BLaER1 treated with 17β-estradiol and CSF1 and Interleukin-3, amounts not matched to agents 10 nM and 100 nM (cell line): ENCODE measurements around the gene DCDC2.

ENCODE experiments used
- H3K27ac ChIP-seq, 11 experiments: shearing (Covaris generic); formaldehyde crosslinking; 2 replicates each; pipeline ENCODE4 v1.8.1; 2022
- H3K27me3 ChIP-seq, 11 experiments: shearing (Covaris generic); formaldehyde crosslinking; 2 replicates each; pipeline ENCODE4 v1.8.1; 2022
- H3K36me3 ChIP-seq, 11 experiments: shearing (Covaris generic); formaldehyde crosslinking; 2 replicates each; pipeline ENCODE4 v1.8.1; 2022
- H3K4me1 ChIP-seq, 10 experiments: shearing (Covaris generic); formaldehyde crosslinking; 2 replicates each; pipeline ENCODE4 v1.8.1; 2022
- H3K4me2 ChIP-seq, 11 experiments: shearing (Covaris generic); formaldehyde crosslinking; 2 replicates each; pipeline ENCODE4 v1.8.1; 2022
- H3K4me3 ChIP-seq, 10 experiments: shearing (Covaris generic); formaldehyde crosslinking; 2 replicates each; pipeline ENCODE4 v1.8.1; 2022
- H3K9ac ChIP-seq, 11 experiments: shearing (Covaris generic); formaldehyde crosslinking; 2 replicates each; pipeline ENCODE4 v1.8.1; 2022
- H3K9me3 ChIP-seq, 11 experiments: shearing (Covaris generic); formaldehyde crosslinking; replicated peaks in 1 of 11; 2 replicates each; pipeline ENCODE4 v1.8.1; 2022
- H4K20me1 ChIP-seq, 11 experiments: shearing (Covaris generic); formaldehyde crosslinking; 2 replicates each; pipeline ENCODE4 v1.8.1; 2022
- Cebpa-rat ChIP-seq, 11 experiments: shearing (Covaris generic); IDR thresholded peaks; 2 replicates each; pipeline ENCODE4 v1.8.1; 2022

Gene DCDC2

GRCh38 chr6:24195836-24196597, 161.8 kb downstream of the DCDC2 start:
- Histone ChIP-seq H3K27ac (no peak overlapping the region), H3K4me1 (no peaks in the 10 kb centered on the region), H3K4me2 (no peak overlapping the region), H3K4me3 (no peak overlapping the region), H3K9ac (no peak overlapping the region), H3K9me3 (peaks cover 0 to 9% (median 0%) of the 10 kb centered on the region in 11 experiments; a peak in 3 of 22 replicates), H3K27me3 (no peaks in the 10 kb centered on the region), H3K36me3 (no peaks in the 10 kb centered on the region), H4K20me1 (no peaks in the 10 kb centered on the region)
- TF ChIP-seq Cebpa-rat (IDR thresholded peaks at IDR 0.05) = no peak

GRCh38 chr6:24194978-24195700, 162.7 kb downstream of the DCDC2 start:
- no peak overlapping the region for H3K4me3 ChIP-seq
- no peaks in the 10 kb centered on the region for H3K4me1 ChIP-seq
- H3K27ac ChIP-seq = no peak overlapping the region
- no peaks in the 10 kb centered on the region for H4K20me1 ChIP-seq
- peaks cover 0 to 9% (median 0%) of the 10 kb centered on the region in 11 experiments; a peak in 3 of 22 replicates for H3K9me3 ChIP-seq
- TF ChIP-seq Cebpa-rat (IDR thresholded peaks at IDR 0.05) = no peak
- H3K4me2 ChIP-seq = no peak overlapping the region
- no peaks in the 10 kb centered on the region for H3K27me3 ChIP-seq
- no peak overlapping the region for H3K9ac ChIP-seq
- no peaks in the 10 kb centered on the region for H3K36me3 ChIP-seq

GRCh38 chr6:24193364-24193763, 164.5 kb downstream of the DCDC2 start:
- Histone ChIP-seq H3K27ac (no peak overlapping the region), H3K9me3 (peaks cover 0 to 9% (median 0%) of the 10 kb centered on the region in 11 experiments; a peak in 3 of 22 replicates), H4K20me1 (no peaks in the 10 kb centered on the region), H3K9ac (no peak overlapping the region), H3K4me1 (no peaks in the 10 kb centered on the region), H3K4me2 (no peak overlapping the region), H3K36me3 (no peaks in the 10 kb centered on the region), H3K4me3 (no peak overlapping the region), H3K27me3 (no peaks in the 10 kb centered on the region)
- no peak for TF ChIP-seq Cebpa-rat (IDR thresholded peaks at IDR 0.05)

GRCh38 chr6:24191346-24191745, 166.5 kb downstream of the DCDC2 start:
- no peaks in the 10 kb centered on the region for H4K20me1 ChIP-seq
- H3K4me2 ChIP-seq = no peak overlapping the region
- no peaks in the 10 kb centered on the region for H3K27me3 ChIP-seq
- TF ChIP-seq Cebpa-rat (IDR thresholded peaks at IDR 0.05) = no peak
- no peak overlapping the region for H3K4me3 ChIP-seq
- H3K9ac ChIP-seq = no peak overlapping the region
- H3K27ac ChIP-seq = no peak overlapping the region
- H3K9me3 ChIP-seq = peaks cover 0 to 9% (median 0%) of the 10 kb centered on the region in 11 experiments; a peak in 3 of 22 replicates
- no peaks in the 10 kb centered on the region for H3K36me3 ChIP-seq
- H3K4me1 ChIP-seq = no peaks in the 10 kb centered on the region

GRCh38 chr6:24188578-24189080, 169.2 kb downstream of the DCDC2 start:
- Histone ChIP-seq H3K27ac (no peak overlapping the region), H3K4me3 (no peak overlapping the region), H3K36me3 (no peaks in the 10 kb centered on the region), H3K4me2 (no peak overlapping the region), H3K27me3 (no peaks in the 10 kb centered on the region), H3K4me1 (no peaks in the 10 kb centered on the region), H4K20me1 (no peaks in the 10 kb centered on the region), H3K9me3 (peaks cover 0 to 9% (median 0%) of the 10 kb centered on the region in 11 experiments; a peak in 3 of 22 replicates), H3K9ac (no peak overlapping the region)
- TF ChIP-seq Cebpa-rat (IDR thresholded peaks at IDR 0.05) = no peak

- H3K27ac ChIP-seq = no peak overlapping the region
- TF ChIP-seq Cebpa-rat (IDR thresholded peaks at IDR 0.05) = no peak
- peaks cover 0 to 9% (median 0%) of the 10 kb centered on the region in 11 experiments; a peak in 7 of 22 replicates for H3K9me3 ChIP-seq
- no peaks in the 10 kb centered on the region for H3K36me3 ChIP-seq
- no peaks in the 10 kb centered on the region for H3K4me1 ChIP-seq
- H4K20me1 ChIP-seq = no peaks in the 10 kb centered on the region
- H3K9ac ChIP-seq = no peak overlapping the region
- no peaks in the 10 kb centered on the region for H3K27me3 ChIP-seq
- no peak overlapping the region for H3K4me3 ChIP-seq
- H3K4me2 ChIP-seq = no peak overlapping the region
Observed at GRCh38 chr6:24187965-24188577, 169.8 kb downstream of the DCDC2 start.

DNA sequence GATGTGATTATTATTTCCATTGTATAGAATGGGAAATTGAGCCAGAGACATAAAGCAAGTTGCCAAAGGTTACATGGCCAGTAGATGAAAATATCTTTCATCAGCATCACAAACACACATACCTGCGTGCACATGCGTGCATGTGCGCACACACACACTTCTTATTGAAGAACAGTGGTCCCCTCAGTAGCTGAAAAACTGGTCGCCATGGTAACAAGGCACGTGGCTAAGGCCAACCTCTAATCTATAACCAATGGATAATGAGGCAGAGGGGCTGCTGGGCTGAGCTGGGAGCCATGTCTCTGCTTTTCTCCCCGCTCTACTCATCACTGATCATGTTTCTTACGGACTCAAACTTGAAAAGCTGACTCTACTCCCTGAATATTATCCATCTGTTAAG, 171.5 kb downstream of the DCDC2 start:
- Histone ChIP-seq H3K36me3 (no peaks in the 10 kb centered on the region), H4K20me1 (no peaks in the 10 kb centered on the region), H3K27ac (no peak overlapping the region), H3K4me1 (no peaks in the 10 kb centered on the region), H3K27me3 (no peaks in the 10 kb centered on the region), H3K9me3 (peaks cover 0 to 9% (median 0%) of the 10 kb centered on the region in 11 experiments; a peak in 4 of 22 replicates), H3K4me2 (no peak overlapping the region), H3K9ac (no peak overlapping the region), H3K4me3 (no peak overlapping the region)
- TF ChIP-seq Cebpa-rat (IDR thresholded peaks at IDR 0.05) = no peak

GRCh38 chr6:24183584-24183983, 174.3 kb downstream of the DCDC2 start:
- Histone ChIP-seq H3K27me3 (no peaks in the 10 kb centered on the region), H3K9me3 (peaks cover 0 to 9% (median 0%) of the 10 kb centered on the region in 11 experiments; a peak in 4 of 22 replicates), H3K36me3 (no peaks in the 10 kb centered on the region), H3K9ac (no peak overlapping the region), H3K4me3 (no peak overlapping the region), H3K4me1 (no peaks in the 10 kb centered on the region), H4K20me1 (no peaks in the 10 kb centered on the region), H3K4me2 (no peak overlapping the region), H3K27ac (no peak overlapping the region)
- no peak for TF ChIP-seq Cebpa-rat (IDR thresholded peaks at IDR 0.05)

DNA sequence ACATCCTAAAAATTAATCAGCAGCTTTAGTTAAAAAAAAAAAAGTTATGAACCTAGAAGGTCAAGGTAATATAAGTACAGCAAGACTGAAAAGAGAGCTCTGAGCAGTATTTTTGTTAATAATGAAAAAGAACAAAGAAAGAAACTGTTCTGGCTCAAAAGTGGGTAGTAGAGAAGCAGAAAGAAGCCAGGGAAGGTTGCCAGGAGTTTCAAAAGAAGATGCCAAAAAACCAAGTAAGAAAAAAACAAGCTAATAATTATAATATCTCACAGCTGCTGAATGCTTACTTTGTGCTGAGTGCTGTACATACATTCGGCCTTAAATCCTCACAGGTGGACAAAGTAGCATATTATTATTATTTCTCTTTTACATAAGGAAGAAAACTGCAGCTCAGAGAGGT, 200.0 kb downstream of the DCDC2 start:
- no peak for TF ChIP-seq Cebpa-rat (IDR thresholded peaks at IDR 0.05)
- Histone ChIP-seq H3K27me3 (no peaks in the 10 kb centered on the region), H3K9ac (no peak overlapping the region), H3K4me1 (no peaks in the 10 kb centered on the region), H4K20me1 (no peaks in the 10 kb centered on the region), H3K27ac (no peak overlapping the region), H3K4me3 (no peak overlapping the region), H3K9me3 (no peaks in the 10 kb centered on the region), H3K4me2 (no peak overlapping the region), H3K36me3 (no peaks in the 10 kb centered on the region)
